Muscle of leg (tissue), 11 donors: Measurements from ENCODE around the gene RO60. TPM values are rescaled to one million over a fixed set of nuclear protein-coding genes. Genes with fewer than 3 reads are reported as not detected.

Source experiments
- DNase-seq: peaks from one replicate; pipeline ENCODE4 v3.0.0; 2013
- H3K27ac ChIP-seq: one replicate; pipeline ENCODE4 v1.5.1; 2013; ENCODE audit warnings: mild to moderate bottlenecking, low read length, control low read depth
- H3K27me3 ChIP-seq: one replicate; pipeline ENCODE4 v1.6.1; 2013; ENCODE audit warnings: low read length; ENCODE audit not compliant: control insufficient read depth, insufficient read depth
- H3K36me3 ChIP-seq: one replicate; pipeline ENCODE4 v1.6.1; 2013; ENCODE audit warnings: low read length; ENCODE audit not compliant: control insufficient read depth, insufficient read depth
- H3K4me1 ChIP-seq: one replicate; pipeline ENCODE4 v1.6.1; 2013; ENCODE audit warnings: low read length; ENCODE audit not compliant: control insufficient read depth, insufficient read depth
- H3K4me3 ChIP-seq: one replicate; pipeline ENCODE4 v1.5.1; 2013; ENCODE audit warnings: low read length, control low read depth
- H3K9me3 ChIP-seq: replicated peaks from 2 replicates; pipeline ENCODE4 v1.6.1; 2013; ENCODE audit warnings: low read depth, low read length; ENCODE audit not compliant: control insufficient read depth
- WGBS: methylation state at CpG from one replicate; pipeline ENCODE4 v1.1.5; 2013; ENCODE audit warnings: missing lambda C conversion rate; ENCODE audit not compliant: insufficient coverage; 5-methylcytosine and 5-hydroxymethylcytosine counted together
- polyA plus RNA-seq, 8 donors: library from polyadenylated mRNA; unstranded; fragments of 120-200 nt; gene quantifications; one replicate each; pipeline versions ENCODE4 v1.2.1 to v1.2.3, GENCODE V29; 2013; ENCODE audit warnings: inconsistent platforms in 1 of 8, low replicate concordance in 1 of 8; ENCODE audit not compliant: insufficient read length in 8 of 8, insufficient read depth in 1 of 8
- total RNA-seq: library from RNA; stranded (reverse); fragments of 120-200 nt; gene quantifications from one replicate; pipeline ENCODE4 v1.2.4, GENCODE V29; 2013

RO60 gene
- total and polyA plus RNA-seq, 9 donors, result 15.1 to 67.3 (median 25.6) TPM

DNA sequence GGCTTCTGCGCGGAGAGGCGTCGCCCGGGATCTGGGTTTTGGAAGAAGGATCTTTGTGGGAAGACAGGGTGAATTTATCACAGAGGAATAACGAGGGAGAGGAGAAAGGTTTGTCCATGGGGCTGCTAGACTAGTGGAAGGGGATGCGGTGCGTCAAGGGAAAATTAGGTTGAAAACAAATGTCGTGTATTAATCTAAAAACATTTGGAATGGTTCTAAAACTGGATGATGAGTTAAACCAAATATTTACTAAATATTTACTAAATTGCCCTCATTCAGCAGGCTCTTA lies 647 bp downstream of the RO60 start:
- peaks cover 8% of the 10 kb centered on the region for H3K4me1 ChIP-seq
- 0% methylated on average over 5 of the region's 9 CpGs for WGBS
- H3K4me3 ChIP-seq, result peak overlapping the region; percentile 78

GRCh38 chr1:193060406-193060805 lies 994 bp downstream of the RO60 start:
- DNase-seq, result peak; percentile 22
- H3K4me3 ChIP-seq, result peak overlapping the region; percentile 78
- peaks cover 8% of the 10 kb centered on the region for H3K4me1 ChIP-seq
- H3K27me3 ChIP-seq, result no peaks in the 10 kb centered on the region
- H3K36me3 ChIP-seq, result no peaks in the 10 kb centered on the region
- no peaks in the 10 kb centered on the region for H3K9me3 ChIP-seq
- peak overlapping the region; percentile 98 for H3K27ac ChIP-seq
- WGBS, result 6% methylated on average over 2 of the region's 4 CpGs

More for the DNA sequence above, 647 bp downstream of the RO60 start:
- DNase-seq, result no peak
- Histone ChIP-seq H3K27ac (peak overlapping the region; percentile 98), H3K36me3 (no peaks in the 10 kb centered on the region), H3K27me3 (no peaks in the 10 kb centered on the region), H3K9me3 (no peaks in the 10 kb centered on the region)

DNA sequence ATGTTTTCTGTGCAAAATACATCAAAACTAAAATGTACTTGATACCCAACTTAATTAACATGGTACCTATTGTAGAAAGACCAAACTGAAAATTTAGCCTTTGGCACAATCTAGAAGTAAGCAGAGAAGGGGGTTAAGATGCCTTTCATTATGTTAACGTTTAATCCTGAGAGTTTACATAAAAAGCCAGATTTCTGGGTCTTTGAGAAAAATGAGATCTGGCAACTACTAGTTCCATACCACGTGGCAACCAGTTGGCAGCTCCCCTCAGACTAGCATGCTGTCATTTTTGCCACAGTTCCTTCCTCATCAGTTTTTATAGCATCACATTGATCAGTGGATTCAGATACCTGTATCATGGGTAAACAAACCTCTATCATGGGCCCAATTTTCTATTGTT lies 1.5 kb downstream of the RO60 start:
- WGBS, result 0% methylated on average over 1 of the region's 2 CpGs
- Histone ChIP-seq H3K36me3 (no peaks in the 10 kb centered on the region), H3K9me3 (no peaks in the 10 kb centered on the region), H3K4me1 (peaks cover 8% of the 10 kb centered on the region), H3K27ac (peak overlapping the region; percentile 98), H3K4me3 (peak overlapping the region; percentile 78), H3K27me3 (no peaks in the 10 kb centered on the region)
- peak; percentile 11 for DNase-seq

GRCh38 chr1:193062698-193063463 lies 3.5 kb downstream of the RO60 start:
- peaks cover 8% of the 10 kb centered on the region for H3K4me1 ChIP-seq

GRCh38 chr1:193065954-193066353 lies 6.5 kb downstream of the RO60 start:
- DNase-seq, result no peak
- Histone ChIP-seq H3K4me3 (no peak overlapping the region), H3K4me1 (peaks cover 1% of the 10 kb centered on the region), H3K27me3 (no peaks in the 10 kb centered on the region), H3K9me3 (no peaks in the 10 kb centered on the region), H3K27ac (no peak overlapping the region), H3K36me3 (peaks cover 6% of the 10 kb centered on the region)

More at GRCh38 chr1:193062698-193063463, 3.5 kb downstream of the RO60 start:
- Histone ChIP-seq H3K27ac (no peak overlapping the region), H3K36me3 (no peaks in the 10 kb centered on the region), H3K9me3 (no peaks in the 10 kb centered on the region), H3K4me3 (no peak overlapping the region), H3K27me3 (no peaks in the 10 kb centered on the region)
- no peak for DNase-seq
- WGBS, result no CpG with 5 or more reads among the region's 4 CpGs

GRCh38 chr1:193066606-193067005 lies 7.2 kb downstream of the RO60 start:
- no peaks in the 10 kb centered on the region for H3K9me3 ChIP-seq
- DNase-seq, result no peak
- H3K27me3 ChIP-seq, result no peaks in the 10 kb centered on the region
- H3K36me3 ChIP-seq, result peaks cover 6% of the 10 kb centered on the region
- no CpG with 5 or more reads among the region's 4 CpGs for WGBS
- no peaks in the 10 kb centered on the region for H3K4me1 ChIP-seq
- H3K4me3 ChIP-seq, result no peak overlapping the region
- no peak overlapping the region for H3K27ac ChIP-seq

DNA sequence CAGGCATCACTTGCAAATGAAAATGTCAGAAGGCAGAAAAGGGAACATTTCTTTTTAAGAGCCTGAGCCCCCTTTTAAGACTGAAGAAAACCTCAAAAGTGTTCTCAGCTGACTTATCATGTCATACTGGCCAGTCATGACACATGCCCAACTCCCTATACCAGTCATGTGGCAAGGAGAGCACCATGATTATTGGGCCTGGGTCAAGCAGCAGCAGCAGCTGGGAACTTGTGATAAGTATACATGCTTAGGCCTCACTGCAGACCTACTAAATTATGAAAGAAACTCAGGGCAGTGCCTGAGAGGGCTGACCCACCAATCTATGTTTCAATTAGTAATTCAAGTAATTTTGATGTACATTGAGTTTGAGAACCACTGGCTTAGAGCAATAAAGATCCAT lies 8.6 kb downstream of the RO60 start:
- H3K36me3 ChIP-seq, result peaks cover 6% of the 10 kb centered on the region
- H3K27me3 ChIP-seq, result no peaks in the 10 kb centered on the region
- H3K4me3 ChIP-seq, result no peak overlapping the region
- no peak overlapping the region for H3K27ac ChIP-seq
- no peaks in the 10 kb centered on the region for H3K9me3 ChIP-seq
- no peak for DNase-seq
- no peaks in the 10 kb centered on the region for H3K4me1 ChIP-seq

- H3K27ac ChIP-seq, result no peak overlapping the region
- no peaks in the 10 kb centered on the region for H3K4me1 ChIP-seq
- H3K9me3 ChIP-seq, result no peaks in the 10 kb centered on the region
- no peaks in the 10 kb centered on the region for H3K27me3 ChIP-seq
- no peak overlapping the region for H3K4me3 ChIP-seq
- 83% methylated on average over 1 of the region's 4 CpGs for WGBS
- DNase-seq, result no peak
- H3K36me3 ChIP-seq, result peaks cover 9% of the 10 kb centered on the region
Observed at GRCh38 chr1:193069748-193070385, 10.5 kb downstream of the RO60 start.

DNA sequence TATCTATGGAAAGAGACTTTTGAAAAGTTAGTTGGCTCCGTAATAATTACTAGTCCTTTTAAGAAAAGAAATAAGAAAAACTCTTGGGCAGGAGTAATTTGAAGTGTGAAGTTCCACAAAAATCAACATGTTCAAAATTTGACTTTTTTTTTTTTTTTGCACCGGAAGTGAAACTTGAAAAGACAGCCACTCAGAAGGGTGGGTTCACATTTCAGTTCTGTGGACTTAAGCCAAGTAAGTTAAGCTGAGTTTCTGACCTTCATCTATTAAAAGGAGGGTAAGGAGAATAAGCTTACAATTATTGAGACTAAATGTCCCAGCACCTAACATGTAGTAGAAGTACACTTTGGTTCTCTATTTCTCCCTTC lies 11.0 kb downstream of the RO60 start:
- Histone ChIP-seq H3K27ac (no peak overlapping the region), H3K4me1 (no peaks in the 10 kb centered on the region), H3K9me3 (no peaks in the 10 kb centered on the region), H3K4me3 (no peak overlapping the region), H3K27me3 (no peaks in the 10 kb centered on the region), H3K36me3 (peaks cover 9% of the 10 kb centered on the region)
- no CpG with 5 or more reads among the region's 2 CpGs for WGBS
- peak; percentile 8 for DNase-seq

- no peaks in the 10 kb centered on the region for H3K27me3 ChIP-seq
- peaks cover 9% of the 10 kb centered on the region for H3K36me3 ChIP-seq
- no peak overlapping the region for H3K27ac ChIP-seq
- no peaks in the 10 kb centered on the region for H3K4me1 ChIP-seq
- H3K9me3 ChIP-seq, result no peaks in the 10 kb centered on the region
- H3K4me3 ChIP-seq, result no peak overlapping the region
- DNase-seq, result no peak
- 90% methylated on average over 2 of the region's 5 CpGs for WGBS
Observed at GRCh38 chr1:193070942-193071341, 11.5 kb downstream of the RO60 start.

- H3K4me3 ChIP-seq, result no peak overlapping the region
- no peaks in the 10 kb centered on the region for H3K4me1 ChIP-seq
- no peak for DNase-seq
- H3K27me3 ChIP-seq, result no peaks in the 10 kb centered on the region
- no peak overlapping the region for H3K27ac ChIP-seq
- peaks cover 22% of the 10 kb centered on the region for H3K36me3 ChIP-seq
- peaks cover 3% of the 10 kb centered on the region for H3K9me3 ChIP-seq
Observed at GRCh38 chr1:193077991-193078390, 18.6 kb downstream of the RO60 start.
